GM21619 (cell line): Measurements from ENCODE around the gene AGK.

Experiments used
- ATAC-seq: cut with Tn5 transposase; IDR thresholded peaks from one replicate; pipeline ENCODE4 v1.9.1; 2021; ENCODE audit not compliant: unreplicated experiment

Gene AGK

DNA sequence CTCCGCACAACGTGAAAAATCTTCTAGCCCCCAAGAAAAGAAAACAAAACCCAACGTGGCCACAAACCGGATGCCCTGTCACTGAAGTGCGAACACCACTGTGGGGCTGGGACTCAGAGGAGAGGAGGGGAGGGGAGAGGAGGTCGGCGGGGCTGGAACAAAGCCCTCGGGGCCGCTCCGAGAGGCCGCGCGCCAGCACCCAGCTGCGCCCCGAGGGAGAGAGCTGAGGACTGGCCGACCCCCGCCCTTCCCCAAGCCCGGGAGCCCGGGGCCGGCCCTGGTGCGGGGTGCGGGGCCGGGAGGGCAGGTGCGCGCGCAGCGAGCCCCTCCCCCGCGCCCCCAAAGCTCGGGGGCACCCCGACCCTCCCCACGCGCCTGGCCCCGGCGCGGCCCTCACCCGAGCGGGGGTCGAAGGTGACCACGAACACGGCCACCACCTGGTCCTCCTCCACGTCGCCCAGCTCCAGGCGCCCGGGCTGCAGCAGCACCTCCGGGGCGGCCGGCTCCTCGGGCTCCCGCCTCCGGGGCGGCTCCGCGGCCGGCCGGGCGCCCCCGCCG lies 150.4 kb downstream of the AGK start:
- peak; percentile 84 for ATAC-seq

DNA sequence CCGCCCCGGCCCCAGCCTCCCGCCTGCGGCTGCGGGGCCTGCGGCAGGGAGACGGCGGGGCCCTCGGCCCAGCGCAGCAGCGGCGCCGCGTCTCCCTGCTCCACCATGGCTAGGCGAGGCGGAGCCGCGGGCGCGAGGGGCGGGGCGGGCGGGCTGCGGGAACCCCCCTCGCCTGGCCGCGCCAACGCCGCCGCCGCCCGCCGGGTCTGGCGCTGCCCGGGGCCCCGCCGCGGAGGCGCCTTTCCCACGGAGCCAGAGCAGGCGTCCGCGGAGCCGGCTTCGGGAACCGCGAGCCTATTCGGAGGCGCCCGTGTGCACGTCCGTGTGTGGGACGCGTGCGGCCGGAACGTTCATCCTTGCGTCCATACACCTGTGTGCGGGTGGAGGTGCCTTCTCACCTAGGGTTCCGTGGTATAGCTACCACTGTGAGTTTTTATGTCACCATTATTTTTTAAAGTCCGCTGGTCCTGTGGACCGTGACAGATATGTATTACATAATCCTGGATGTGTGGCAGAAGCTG lies 150.9 kb downstream of the AGK start, which contains the start of gene DENND11:
Gene DENND11, minus strand, starts transcription at position 120 of the 521 bp plus-strand sequence. Its CDS starts 13 bp downstream, at position 107.
- ATAC-seq, result peak; percentile 64

DNA sequence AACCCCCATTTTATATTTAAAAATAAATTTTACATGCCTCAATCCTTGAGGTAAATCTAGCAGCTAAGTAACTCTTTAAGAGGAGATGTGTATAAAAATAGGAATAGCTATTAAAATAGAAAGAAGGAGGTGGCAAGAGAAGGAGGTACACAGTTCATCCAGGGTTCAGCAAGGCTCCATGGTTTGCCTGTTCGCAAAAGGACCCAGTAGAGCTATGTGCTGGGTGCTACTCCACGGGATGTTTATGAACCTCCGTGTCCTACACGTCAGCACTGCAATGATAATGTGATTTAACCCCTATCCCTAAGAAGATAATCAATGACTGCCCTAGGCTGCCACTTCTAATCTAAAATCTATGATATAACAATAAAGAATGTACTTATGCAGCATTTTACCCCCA lies 151.7 kb downstream of the AGK start:
- ATAC-seq, result no peak

DNA sequence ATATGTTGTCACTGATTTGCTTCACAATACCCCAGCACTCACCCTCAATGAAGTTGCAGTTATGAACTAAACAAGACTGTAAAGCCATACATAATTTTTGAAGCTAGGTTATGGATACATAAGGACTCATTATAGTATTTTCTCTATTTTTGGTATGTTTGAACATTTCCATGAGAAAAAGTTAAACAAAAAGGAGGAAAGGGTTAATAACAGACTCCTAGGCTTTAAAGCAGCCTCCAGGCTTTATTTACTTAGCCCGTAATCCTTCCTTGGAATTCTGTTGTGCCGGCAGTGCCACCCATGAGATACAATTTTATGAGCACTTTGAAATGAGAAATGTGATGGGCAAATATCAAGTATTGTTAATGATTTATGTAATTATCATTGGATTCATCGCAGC lies 152.9 kb downstream of the AGK start:
- ATAC-seq, result no peak

DNA sequence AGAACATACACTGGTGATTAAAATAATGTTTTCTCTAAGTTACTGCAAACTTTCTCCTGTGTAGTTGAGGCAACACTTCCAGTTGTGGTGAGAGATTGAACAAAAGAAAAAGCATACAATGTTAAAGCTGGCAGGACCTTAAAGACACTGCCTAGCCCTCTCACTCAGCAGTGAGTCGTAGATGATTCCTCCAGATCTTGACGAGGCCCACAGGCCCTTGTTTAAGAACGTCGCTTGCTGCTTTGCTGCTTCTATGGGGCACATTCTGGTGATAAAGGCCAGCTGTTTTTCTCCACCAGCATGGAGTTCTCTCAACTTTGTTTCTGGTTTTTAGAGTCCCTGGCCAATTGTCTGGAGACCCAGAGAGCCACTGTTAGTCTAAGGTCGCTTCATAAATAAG lies 153.5 kb downstream of the AGK start:
- no peak for ATAC-seq
